HG03457 (cell line): ENCODE results near the gene MKLN1.

ENCODE experiments used
- ATAC-seq: cut with Tn5 transposase; IDR thresholded peaks from one replicate; pipeline ENCODE4 v1.9.1; 2021; ENCODE audit warnings: moderate number of reproducible peaks; ENCODE audit not compliant: unreplicated experiment

The MKLN1 gene

GRCh38 chr7:131346885-131347592, 19.4 kb downstream of the MKLN1 start:
- no peak for ATAC-seq

- no peak for ATAC-seq
These were observed 24.4 kb downstream of the MKLN1 start for GRCh38 chr7:131352032-131352431.

- no peak for ATAC-seq
These were observed 26.7 kb downstream of the MKLN1 start for GRCh38 chr7:131354390-131354789.

GRCh38 chr7:131355917-131356777, 28.5 kb downstream of the MKLN1 start:
- no peak for ATAC-seq

- no peak for ATAC-seq
These were observed 29.7 kb downstream of the MKLN1 start for GRCh38 chr7:131357282-131357880.

- ATAC-seq, result no peak
These were observed 31.0 kb downstream of the MKLN1 start for GRCh38 chr7:131358636-131359035.

GRCh38 chr7:131359136-131359776, 31.6 kb downstream of the MKLN1 start:
- ATAC-seq, result no peak

- no peak for ATAC-seq
These were observed 36.0 kb downstream of the MKLN1 start for GRCh38 chr7:131363719-131364118.

GRCh38 chr7:131364767-131365344, 37.2 kb downstream of the MKLN1 start:
- ATAC-seq, result no peak

- no peak for ATAC-seq
These were observed 38.2 kb downstream of the MKLN1 start for GRCh38 chr7:131365838-131366237.

- ATAC-seq, result no peak
These were observed 41.7 kb downstream of the MKLN1 start for GRCh38 chr7:131369354-131369753.

GRCh38 chr7:131370523-131370968, 42.9 kb downstream of the MKLN1 start:
- peak; percentile 86 for ATAC-seq

- ATAC-seq, result no peak
These were observed 43.7 kb downstream of the MKLN1 start for GRCh38 chr7:131371411-131371810.

- no peak for ATAC-seq
These were observed 44.9 kb downstream of the MKLN1 start for GRCh38 chr7:131372554-131372953.

- no peak for ATAC-seq
These were observed 47.1 kb downstream of the MKLN1 start for GRCh38 chr7:131374821-131375220.

- no peak for ATAC-seq
These were observed 53.6 kb downstream of the MKLN1 start for GRCh38 chr7:131381069-131381838.

GRCh38 chr7:131383417-131384285, 56.0 kb downstream of the MKLN1 start:
- no peak for ATAC-seq

- no peak for ATAC-seq
These were observed 56.6 kb downstream of the MKLN1 start for GRCh38 chr7:131384286-131384635.

GRCh38 chr7:131385039-131385605, 57.4 kb downstream of the MKLN1 start:
- no peak for ATAC-seq
